GM19023 (cell line): Measurements from ENCODE around the gene THADA.

ENCODE experiments used
- ATAC-seq: cut with Tn5 transposase; IDR thresholded peaks from one replicate; pipeline ENCODE4 v1.9.1; 2021; ENCODE audit warnings: mild to moderate bottlenecking, moderate library complexity; ENCODE audit not compliant: unreplicated experiment

The THADA gene

DNA sequence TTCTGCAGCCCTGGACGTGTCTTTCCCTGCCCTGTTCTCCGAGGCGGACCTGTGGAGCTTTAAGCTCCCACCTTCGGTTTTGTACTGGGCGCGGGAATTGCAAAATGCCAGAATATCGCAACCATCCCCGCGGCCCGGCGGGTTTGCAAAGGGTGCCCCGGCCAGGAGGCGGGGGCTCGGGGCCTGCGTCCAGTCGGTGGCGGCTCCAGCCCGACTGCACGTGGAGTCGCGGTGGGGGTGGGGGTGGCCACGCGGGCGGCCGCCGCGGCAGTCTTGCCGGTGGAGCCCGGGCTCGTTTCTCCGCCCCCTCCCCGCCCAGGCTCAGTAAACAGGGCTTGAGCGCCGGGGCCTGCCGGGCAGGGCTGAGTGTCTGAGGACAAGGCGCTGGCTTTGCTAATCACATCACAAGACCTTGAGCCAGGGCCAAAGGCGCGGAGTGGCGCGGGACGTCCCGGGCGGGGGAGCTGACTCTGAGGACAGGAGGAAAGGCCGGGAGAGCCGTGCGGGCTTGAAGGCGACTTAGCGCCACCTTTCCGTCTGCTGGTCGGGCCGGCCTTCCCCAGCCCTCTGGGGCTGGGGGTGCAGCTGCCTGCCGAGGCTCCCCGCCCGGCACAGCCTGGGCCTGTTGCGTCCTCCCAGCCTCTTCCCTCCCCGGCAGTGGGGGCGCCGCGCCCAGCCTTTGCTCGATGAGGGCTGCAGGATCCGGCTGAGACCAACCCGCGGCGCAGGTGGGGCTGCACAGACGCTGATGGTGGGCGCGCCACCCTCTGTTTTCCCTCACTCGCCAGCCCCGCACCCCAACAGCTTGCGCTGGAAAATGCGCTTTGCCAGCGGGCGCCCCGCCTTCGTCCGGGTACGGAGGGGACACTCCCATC lies 368.6 kb downstream of the THADA start:
- ATAC-seq, result peak; percentile 20

DNA sequence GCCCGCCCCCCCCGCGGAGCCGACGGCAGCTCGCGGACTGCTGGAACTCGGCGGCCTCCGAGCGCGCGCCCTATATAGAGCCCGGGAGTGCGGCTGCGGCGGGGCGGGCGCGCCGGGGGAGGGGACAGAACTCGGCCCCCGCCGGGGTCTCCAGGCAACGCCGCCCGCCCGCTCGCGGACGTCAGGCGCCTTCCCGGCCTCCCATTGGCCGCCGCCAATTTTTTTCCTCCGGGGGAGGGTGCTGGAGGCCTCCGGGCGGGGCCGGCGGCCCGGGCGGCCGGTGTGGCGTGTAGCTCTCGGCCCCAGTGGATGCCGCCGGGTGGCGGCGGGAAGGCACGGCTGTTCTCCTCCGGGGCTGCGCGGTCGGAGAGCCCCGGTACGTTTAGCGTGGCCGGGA lies 369.3 kb downstream of the THADA start, which contains the start of gene ZFP36L2:
TSS of gene ZFP36L2 (minus strand) at position 49 of the 397 bp plus-strand sequence. CDS start 291 bp downstream, outside the sequence.
- peak; percentile 63 for ATAC-seq

DNA sequence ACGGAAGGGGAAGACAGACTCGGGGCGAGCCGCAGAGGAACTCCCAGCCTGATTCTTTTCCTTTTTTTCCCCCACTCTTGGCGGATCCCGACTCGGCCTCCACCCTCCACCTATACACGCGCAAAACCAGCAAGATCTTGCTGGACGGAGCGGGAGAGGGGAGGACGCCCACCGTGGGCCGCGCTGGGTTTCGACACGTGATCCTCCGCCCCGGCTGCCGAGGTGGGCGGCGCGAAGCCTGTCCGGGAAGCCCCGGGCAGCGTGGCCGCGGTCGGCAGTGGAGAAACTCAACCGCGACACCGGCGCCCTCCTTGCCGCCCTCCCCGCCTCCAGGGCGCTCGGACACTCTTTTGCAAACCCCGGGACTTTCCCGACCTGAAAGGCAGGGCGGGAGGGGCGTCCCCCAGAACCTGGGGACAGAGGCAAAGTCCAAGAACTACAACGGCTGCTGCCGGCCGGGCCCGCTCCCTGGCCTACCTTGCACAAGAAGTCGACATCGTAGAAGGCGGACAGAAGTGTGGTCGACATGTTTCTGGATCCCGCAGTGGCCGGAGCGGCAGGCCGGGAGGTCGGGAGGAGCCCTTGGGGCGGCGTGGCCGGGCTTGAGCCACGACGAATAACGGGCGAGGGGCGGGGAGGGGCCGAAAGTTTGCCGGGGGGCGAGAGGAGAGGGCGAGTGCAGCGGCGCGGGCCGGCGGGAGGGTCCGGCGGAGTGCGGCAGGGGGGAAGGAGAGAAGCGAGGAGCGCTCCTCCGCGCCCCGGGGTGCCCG lies 369.9 kb downstream of the THADA start:
- peak; percentile 36 for ATAC-seq

DNA sequence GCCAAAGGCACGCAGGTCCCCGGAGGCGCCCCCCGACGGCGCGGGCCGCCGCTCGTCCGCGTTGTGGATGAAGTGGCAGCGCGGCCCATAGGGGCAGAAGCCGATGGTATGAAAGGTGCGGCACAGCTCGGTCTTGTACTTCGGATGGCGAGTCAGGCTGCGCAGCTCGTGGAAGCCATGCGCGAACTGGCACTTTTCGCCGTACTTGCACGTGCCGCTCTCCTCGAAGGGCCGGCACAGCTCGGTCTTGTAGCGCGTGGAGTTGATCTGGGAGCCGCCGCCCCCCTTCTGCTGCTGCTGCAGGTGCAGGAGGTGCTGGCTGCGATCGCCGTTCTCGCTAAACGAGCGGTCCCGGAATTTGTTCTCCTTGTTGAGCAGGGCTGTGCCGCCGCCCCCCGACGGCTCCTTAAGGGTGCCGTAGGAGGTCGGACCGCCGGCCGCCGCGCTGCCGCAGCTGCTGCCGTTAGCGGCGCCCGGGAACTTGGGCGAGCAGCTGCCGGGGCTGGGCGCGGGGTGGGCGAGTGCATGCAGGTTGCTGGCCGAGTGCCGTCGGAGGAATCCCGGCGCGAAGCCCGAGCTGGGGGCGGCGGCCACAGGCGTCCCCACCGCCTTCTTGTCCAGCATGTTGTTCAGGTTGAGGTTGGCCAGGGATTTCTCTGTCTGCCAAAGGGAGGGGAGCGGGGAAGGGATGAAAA lies 370.6 kb downstream of the THADA start:
- ATAC-seq, result peak; percentile 0

- ATAC-seq, result no peak
These were observed 371.2 kb downstream of the THADA start for GRCh38 chr2:43224571-43225092.

DNA sequence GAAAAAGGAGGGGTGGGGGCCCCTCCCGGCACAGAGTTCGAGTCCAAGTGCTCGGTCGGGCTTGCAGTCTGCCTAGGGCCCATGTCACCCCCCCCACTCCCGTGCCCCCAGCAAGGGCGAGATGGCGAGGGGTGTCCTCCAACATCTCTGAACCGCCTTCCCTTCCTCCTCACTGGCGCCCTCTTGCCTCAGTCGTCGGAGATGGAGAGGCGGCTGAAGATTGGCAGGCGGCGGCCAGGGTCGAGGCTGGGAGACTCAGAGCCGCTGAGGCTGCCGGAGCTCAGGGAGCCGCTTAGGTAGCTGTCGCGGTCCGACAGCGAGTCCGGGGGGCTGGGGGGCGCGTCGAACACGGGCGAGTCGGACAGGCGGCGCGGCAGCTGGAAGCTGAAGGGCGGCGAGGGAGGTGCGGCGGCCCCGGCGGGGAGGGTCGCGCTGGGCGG lies 371.7 kb downstream of the THADA start:
- ATAC-seq, result no peak

GRCh38 chr2:43223521-43224001 lies 372.3 kb downstream of the THADA start:
- ATAC-seq, result no peak

GRCh38 chr2:43222475-43223309 lies 373.1 kb downstream of the THADA start:
- no peak for ATAC-seq

DNA sequence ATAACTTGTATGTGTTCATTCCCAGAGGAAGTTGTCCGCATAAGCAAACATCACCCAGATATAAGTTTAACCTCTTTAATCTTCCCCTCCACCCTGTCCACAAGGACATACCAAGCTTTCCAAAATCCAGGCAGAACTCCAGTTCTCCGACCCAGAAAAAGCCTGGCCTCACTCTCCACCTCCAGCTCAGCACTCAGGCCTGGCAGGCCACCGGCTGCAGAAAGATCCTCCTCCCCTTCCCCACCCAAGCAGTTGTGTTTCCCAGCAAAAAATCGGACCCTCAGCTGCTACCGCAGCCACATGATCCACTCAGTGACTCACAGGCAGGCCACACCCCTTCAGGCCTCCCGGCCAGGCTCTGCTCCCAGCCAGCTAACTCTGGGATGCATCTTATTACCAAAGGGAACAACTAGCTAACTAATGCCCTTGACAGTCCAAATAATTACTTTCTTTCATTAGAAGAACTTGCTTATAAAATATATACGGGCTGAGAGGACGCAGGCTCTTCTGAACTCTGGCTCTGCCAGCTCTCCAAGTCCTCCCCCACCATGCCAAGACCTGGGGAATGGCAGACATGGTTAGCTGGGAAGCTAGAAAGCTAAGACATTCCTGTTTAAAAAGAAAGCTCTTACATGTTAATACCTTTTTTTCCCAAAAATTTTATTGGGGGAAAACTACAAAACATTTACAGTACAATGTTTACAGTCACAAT lies 373.9 kb downstream of the THADA start:
- no peak for ATAC-seq

DNA sequence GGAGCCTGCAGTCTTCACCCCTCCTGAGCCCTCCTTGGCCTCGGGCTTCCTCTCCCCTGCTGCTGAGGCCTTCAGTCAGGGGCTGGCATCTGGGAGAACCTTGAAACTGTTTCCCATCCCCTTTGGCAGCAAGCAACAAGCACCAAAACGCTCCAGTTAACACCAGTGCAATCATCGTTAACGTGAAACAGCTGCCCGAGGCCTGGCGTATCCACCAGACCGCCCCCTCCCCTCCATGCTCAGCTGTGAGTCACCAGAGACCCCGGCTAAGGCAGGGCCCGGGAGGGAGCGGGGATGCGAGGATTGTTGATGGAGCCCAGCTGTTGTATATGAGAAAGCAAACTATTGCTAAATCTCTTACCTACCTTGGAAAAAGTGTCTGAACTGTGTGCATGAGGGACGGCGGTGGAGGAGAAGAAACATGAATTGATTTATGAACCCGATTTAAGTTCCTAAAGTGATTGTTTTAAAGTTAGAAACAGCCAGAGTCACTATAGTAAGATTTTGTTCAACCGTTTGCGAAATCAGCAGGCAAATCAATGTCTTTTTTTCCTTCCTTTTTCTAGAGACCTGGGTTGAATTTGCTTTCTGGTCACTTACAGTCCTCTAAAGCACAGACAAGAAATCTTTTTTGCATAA lies 374.6 kb downstream of the THADA start:
- no peak for ATAC-seq

GRCh38 chr2:43220760-43221123 lies 375.1 kb downstream of the THADA start:
- no peak for ATAC-seq

GRCh38 chr2:43220229-43220751 lies 375.5 kb downstream of the THADA start:
- ATAC-seq, result no peak

- peak; percentile 54 for ATAC-seq
These were observed 376.2 kb downstream of the THADA start for GRCh38 chr2:43219383-43220228.

DNA sequence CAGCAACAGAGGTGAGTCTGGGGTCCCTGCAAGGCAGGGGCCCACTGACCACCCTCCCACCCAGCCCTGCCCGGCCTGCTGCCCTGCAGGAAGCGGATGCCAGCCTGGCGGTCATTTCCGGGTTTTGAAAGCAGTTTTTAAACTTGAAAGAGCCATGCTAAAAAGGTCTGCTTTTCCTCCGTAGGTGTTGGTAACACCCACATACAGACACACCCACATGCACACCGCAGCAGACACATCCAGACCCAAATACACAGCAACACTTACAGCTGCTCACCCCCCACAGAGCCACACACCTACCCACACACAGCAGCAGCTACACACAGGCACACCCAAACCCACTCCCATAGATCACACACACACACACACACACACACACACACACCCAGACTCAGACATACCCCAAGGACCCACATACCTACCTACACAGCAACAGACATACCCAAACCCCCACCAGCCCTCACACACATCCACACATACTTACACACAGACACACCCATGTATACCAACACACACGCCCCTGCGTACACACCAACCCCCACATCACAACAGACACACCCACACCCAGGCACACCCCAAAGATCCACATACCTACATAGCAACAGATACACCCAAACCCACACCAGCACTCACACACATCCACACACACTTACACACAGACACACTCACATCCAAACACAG lies 377.0 kb downstream of the THADA start:
- no peak for ATAC-seq

DNA sequence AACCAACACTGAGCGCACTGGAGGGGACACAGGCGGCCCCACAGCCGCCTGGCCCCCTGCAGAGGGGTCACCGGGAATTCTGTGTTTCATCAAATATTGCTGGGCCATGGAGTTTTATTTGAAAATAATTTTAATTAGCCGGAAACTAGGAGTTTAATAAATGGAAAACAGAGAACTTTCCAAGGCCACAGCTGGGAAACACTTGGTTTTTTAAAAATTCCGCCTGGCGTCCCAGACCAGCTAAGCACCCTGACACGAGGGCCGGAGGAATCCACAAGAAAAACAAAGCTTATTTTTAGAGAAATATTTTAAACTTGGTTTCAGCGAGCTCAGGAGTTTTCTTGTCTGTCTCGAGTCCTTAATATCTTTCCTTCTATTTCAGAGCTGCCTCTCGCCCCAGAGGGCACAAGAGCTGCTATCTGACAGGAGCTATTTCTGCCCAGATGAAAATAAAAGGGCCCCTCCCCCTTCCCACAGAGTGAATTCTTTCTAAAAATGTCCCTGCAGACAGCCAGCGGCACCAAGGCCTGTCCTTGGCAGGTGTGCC lies 377.6 kb downstream of the THADA start:
- no peak for ATAC-seq

DNA sequence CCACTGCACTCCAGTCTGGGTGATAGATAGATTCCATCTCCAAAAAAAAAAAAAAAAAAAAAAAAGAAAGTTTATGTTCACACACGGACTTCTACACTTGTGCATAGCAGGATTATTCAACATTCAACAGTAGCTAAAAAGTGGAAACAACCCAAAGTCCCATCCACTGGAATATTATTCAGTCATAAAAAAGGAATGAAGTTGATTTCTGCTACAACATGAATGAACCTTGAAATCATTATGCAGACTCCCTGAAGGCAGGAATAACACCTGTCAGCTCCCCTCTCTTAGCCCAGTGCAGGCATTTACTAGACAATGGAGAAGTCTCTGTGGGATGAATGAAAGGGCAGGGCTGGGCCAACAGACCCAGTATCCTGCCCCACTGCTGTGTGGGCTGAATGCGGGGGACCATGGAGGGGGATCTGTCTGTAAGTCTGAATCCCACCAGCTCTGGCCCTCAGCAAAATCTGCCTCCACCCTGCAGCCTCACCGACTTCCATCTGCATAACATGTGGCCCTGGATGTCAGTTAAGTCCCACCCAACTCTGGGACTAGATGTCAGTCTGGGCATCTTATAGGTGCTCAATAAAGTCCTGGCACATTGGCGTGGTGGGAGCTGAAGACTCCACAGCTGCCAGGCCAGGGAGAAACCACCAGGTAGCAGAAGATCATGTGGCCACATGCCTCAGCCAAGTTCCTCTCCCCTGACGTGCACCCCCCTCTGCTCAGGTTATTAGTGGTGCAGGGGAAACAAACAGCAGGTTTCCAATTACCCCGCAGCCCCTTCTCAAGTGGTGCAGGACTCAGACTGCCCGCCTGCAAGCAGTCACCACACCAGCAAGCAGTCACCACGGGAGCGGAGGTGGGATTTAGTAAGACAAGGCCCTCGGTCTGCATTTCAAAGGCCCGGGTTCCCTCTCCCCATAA lies 378.3 kb downstream of the THADA start:
- ATAC-seq, result no peak
